Breast epithelium (tissue), 3 donors: Measurements from ENCODE around the gene CAMTA1.

Experiments used
- CTCF ChIP-seq, 3 donors: fragments of 450-650 bp; IDR thresholded peaks; one replicate each; pipeline ENCODE4 v1.5.1; 2016 to 2017; ENCODE audit warnings: antibody characterized with exemption in 3 of 3, mild to moderate bottlenecking in 3 of 3, moderate library complexity in 3 of 3
- POLR2A ChIP-seq: fragments of 450-650 bp; IDR thresholded peaks from one replicate; pipeline ENCODE4 v1.6.1; 2016; ENCODE audit warnings: antibody characterized with exemption, mild to moderate bottlenecking, moderate library complexity
- POLR2AphosphoS5 ChIP-seq, 3 donors: sonication (generic); formaldehyde crosslinking; IDR thresholded peaks; one replicate each; pipeline ENCODE4 v1.6.1; 2017; ENCODE audit warnings: antibody characterized with exemption in 3 of 3

DNA sequence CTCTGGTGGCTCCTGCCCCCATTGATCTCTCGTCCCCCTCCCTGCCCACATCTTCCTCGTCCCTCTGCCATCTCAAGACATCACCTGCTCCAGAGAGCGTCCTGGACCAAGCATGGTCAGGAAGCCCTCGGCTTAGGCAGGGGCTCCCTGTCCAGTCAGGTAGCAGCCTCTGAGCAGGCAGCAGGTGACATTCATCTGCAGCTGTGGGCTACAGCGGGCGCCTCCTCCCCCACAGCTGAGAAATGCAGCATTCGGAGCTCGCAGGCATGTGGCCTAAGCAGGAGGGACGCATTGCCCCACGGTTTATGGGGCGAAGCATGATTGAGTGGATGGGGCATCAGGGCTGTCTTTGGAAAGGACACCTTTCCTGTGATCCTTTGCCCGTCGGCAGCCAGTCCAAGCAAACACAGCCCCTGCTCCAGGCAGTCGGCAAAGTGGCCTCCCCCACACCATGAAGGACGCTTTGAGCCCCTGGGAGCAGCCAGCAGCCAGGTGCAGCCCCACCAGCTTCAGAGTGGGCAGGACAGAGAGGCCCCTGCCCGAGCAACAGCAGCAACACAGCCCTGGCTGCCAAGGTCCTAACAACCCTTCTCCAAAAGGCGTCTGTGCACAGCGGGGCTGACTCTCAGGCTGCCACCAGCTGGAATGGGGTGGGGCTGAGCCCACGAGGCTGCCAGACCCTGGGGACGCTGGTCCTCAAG is 751.8 kb downstream of the CAMTA1 start:
- no peak for TF ChIP-seq POLR2A
- no peak for TF ChIP-seq CTCF (IDR thresholded peaks at IDR 0.05)
- TF ChIP-seq POLR2AphosphoS5 (IDR thresholded peaks at IDR 0.05), result no peak
